Measurements from ENCODE around the gene HSP90AB1.

HSP90AB1 gene

GRCh38 chr6:44234101-44235025 is 12.5 kb upstream of the HSP90AB1 start:
- TF ChIP-seq JUND (IDR thresholded peaks at IDR 0.05; ENCODE audit: low read depth), result no peak
- DNase-seq (ENCODE audit: low read depth in 1 of 2, low spot score in 1 of 2), result peak; percentile 72 to 88
- in situ Hi-C loops (cut with HindIII; ENCODE audit: low pct_unique_long_range_greater_than_20kb, low sequenced_read_pairs), result no loop called here

GRCh38 chr6:44235269-44235668 is 11.6 kb upstream of the HSP90AB1 start:
- in situ Hi-C loops (cut with HindIII; ENCODE audit: low pct_unique_long_range_greater_than_20kb, low sequenced_read_pairs), result no loop called here
- no peak for TF ChIP-seq JUND (IDR thresholded peaks at IDR 0.05; ENCODE audit: low read depth)
- DNase-seq (ENCODE audit: low read depth in 1 of 2, low spot score in 1 of 2), result no peak

GRCh38 chr6:44235891-44236516 is 10.9 kb upstream of the HSP90AB1 start:
- TF ChIP-seq JUND (IDR thresholded peaks at IDR 0.05; ENCODE audit: low read depth), result no peak
- in situ Hi-C loops (cut with HindIII; ENCODE audit: low pct_unique_long_range_greater_than_20kb, low sequenced_read_pairs), result no loop called here
- DNase-seq (ENCODE audit: low read depth in 1 of 2, low spot score in 1 of 2), result no peak

- DNase-seq (ENCODE audit: low read depth in 1 of 2, low spot score in 1 of 2), result peak; percentile 80 to 94
- in situ Hi-C loops (cut with HindIII; ENCODE audit: low pct_unique_long_range_greater_than_20kb, low sequenced_read_pairs), result no loop called here
- TF ChIP-seq JUND (IDR thresholded peaks at IDR 0.05; ENCODE audit: low read depth), result no peak
Observed at GRCh38 chr6:44237021-44237812, 9.7 kb upstream of the HSP90AB1 start.

GRCh38 chr6:44237813-44238433 is 9.0 kb upstream of the HSP90AB1 start:
- in situ Hi-C loops (cut with HindIII; ENCODE audit: low pct_unique_long_range_greater_than_20kb, low sequenced_read_pairs), result no loop called here
- peak in 1 of 2 experiments; percentile 72 for DNase-seq (ENCODE audit: low read depth in 1 of 2, low spot score in 1 of 2)

GRCh38 chr6:44238687-44239350 is 8.1 kb upstream of the HSP90AB1 start:
- no peak for DNase-seq (ENCODE audit: low read depth in 1 of 2, low spot score in 1 of 2)
- TF ChIP-seq JUND (IDR thresholded peaks at IDR 0.05; ENCODE audit: low read depth), result no peak
- in situ Hi-C loops (cut with HindIII; ENCODE audit: low pct_unique_long_range_greater_than_20kb, low sequenced_read_pairs), result no loop called here

More at GRCh38 chr6:44237813-44238433, 9.0 kb upstream of the HSP90AB1 start:
- TF ChIP-seq JUND (IDR thresholded peaks at IDR 0.05; ENCODE audit: low read depth), result no peak

GRCh38 chr6:44243345-44243744 is 3.6 kb upstream of the HSP90AB1 start:
- no peak for DNase-seq (ENCODE audit: low read depth in 1 of 2, low spot score in 1 of 2)
- in situ Hi-C loops (cut with HindIII; ENCODE audit: low pct_unique_long_range_greater_than_20kb, low sequenced_read_pairs), result no loop called here
- TF ChIP-seq JUND (IDR thresholded peaks at IDR 0.05; ENCODE audit: low read depth), result no peak

GRCh38 chr6:44245391-44245911 is 1.4 kb upstream of the HSP90AB1 start:
- in situ Hi-C loops (cut with HindIII; ENCODE audit: low pct_unique_long_range_greater_than_20kb, low sequenced_read_pairs), result no loop called here
- no peak for TF ChIP-seq JUND (IDR thresholded peaks at IDR 0.05; ENCODE audit: low read depth)
- no peak for DNase-seq (ENCODE audit: low read depth in 1 of 2, low spot score in 1 of 2)

GRCh38 chr6:44245912-44246662 is 814 bp upstream of the HSP90AB1 start:
- peak; percentile 88 to 96 for DNase-seq (ENCODE audit: low read depth in 1 of 2, low spot score in 1 of 2)
- no peak; the same call in 1 of the 2 replicates for TF ChIP-seq JUND (IDR thresholded peaks at IDR 0.05; ENCODE audit: low read depth)
- in situ Hi-C loops (cut with HindIII; ENCODE audit: low pct_unique_long_range_greater_than_20kb, low sequenced_read_pairs), result no loop called here

GRCh38 chr6:44247338-44248302 is 719 bp downstream of the HSP90AB1 start:
- in situ Hi-C loops (cut with HindIII; ENCODE audit: low pct_unique_long_range_greater_than_20kb, low sequenced_read_pairs), result no loop called here
- DNase-seq (ENCODE audit: low read depth in 1 of 2, low spot score in 1 of 2), result peak in 1 of 2 experiments; percentile 74
- no peak for TF ChIP-seq JUND (IDR thresholded peaks at IDR 0.05; ENCODE audit: low read depth)
